ENCODE data around the gene CHSY1.

DNA sequence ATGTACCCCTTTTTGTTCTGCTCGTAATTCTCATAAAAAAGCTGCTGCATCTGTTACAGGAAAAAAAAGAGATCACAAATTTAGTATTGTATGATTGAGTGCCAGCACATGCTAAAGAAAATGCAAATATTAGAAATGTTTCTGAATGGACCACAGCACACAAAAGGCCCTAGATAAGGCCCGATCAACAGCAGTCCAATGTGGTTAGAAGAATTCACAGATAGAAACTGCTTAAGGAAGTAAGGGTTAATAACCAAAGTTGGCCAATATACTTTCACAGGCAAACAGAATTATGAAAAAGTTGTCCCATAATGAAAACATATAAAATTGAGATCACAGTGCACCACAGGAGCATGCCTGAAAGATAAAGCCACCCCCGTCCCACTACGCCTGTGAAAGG is 72.9 kb downstream of the CHSY1 start:
- TF ChIP-seq EP300 (conservative IDR thresholded peaks at IDR 0.05; ENCODE audit: poor library complexity, severe bottlenecking) (no peak), EZH2 (IDR thresholded peaks at IDR 0.05; ENCODE audit: borderline replicate concordance, insufficient read depth, low read length, poor library complexity, severe bottlenecking) (no peak), POLR2AphosphoS5 (IDR thresholded peaks at IDR 0.05) (no peak), TAF1 (IDR thresholded peaks at IDR 0.05; ENCODE audit: low read depth) (no peak), MXI1 (conservative IDR thresholded peaks at IDR 0.05; ENCODE audit: poor library complexity, severe bottlenecking) (no peak)
- TF ChIP-seq, protein P1, sequence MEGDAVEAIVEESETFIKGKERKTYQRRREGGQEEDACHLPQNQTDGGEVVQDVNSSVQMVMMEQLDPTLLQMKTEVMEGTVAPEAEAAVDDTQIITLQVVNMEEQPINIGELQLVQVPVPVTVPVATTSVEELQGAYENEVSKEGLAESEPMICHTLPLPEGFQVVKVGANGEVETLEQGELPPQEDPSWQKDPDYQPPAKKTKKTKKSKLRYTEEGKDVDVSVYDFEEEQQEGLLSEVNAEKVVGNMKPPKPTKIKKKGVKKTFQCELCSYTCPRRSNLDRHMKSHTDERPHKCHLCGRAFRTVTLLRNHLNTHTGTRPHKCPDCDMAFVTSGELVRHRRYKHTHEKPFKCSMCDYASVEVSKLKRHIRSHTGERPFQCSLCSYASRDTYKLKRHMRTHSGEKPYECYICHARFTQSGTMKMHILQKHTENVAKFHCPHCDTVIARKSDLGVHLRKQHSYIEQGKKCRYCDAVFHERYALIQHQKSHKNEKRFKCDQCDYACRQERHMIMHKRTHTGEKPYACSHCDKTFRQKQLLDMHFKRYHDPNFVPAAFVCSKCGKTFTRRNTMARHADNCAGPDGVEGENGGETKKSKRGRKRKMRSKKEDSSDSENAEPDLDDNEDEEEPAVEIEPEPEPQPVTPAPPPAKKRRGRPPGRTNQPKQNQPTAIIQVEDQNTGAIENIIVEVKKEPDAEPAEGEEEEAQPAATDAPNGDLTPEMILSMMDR (IDR thresholded peaks at IDR 0.05; ENCODE audit: poor library complexity, severe bottlenecking) = no peak
- TF ChIP-seq, protein P2, sequence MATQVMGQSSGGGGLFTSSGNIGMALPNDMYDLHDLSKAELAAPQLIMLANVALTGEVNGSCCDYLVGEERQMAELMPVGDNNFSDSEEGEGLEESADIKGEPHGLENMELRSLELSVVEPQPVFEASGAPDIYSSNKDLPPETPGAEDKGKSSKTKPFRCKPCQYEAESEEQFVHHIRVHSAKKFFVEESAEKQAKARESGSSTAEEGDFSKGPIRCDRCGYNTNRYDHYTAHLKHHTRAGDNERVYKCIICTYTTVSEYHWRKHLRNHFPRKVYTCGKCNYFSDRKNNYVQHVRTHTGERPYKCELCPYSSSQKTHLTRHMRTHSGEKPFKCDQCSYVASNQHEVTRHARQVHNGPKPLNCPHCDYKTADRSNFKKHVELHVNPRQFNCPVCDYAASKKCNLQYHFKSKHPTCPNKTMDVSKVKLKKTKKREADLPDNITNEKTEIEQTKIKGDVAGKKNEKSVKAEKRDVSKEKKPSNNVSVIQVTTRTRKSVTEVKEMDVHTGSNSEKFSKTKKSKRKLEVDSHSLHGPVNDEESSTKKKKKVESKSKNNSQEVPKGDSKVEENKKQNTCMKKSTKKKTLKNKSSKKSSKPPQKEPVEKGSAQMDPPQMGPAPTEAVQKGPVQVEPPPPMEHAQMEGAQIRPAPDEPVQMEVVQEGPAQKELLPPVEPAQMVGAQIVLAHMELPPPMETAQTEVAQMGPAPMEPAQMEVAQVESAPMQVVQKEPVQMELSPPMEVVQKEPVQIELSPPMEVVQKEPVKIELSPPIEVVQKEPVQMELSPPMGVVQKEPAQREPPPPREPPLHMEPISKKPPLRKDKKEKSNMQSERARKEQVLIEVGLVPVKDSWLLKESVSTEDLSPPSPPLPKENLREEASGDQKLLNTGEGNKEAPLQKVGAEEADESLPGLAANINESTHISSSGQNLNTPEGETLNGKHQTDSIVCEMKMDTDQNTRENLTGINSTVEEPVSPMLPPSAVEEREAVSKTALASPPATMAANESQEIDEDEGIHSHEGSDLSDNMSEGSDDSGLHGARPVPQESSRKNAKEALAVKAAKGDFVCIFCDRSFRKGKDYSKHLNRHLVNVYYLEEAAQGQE (IDR thresholded peaks at IDR 0.05; ENCODE audit: borderline replicate concordance) = no peak

Measured in neural cell (in vitro differentiated cells).